H9 (cell line): Measurements from ENCODE around the gene ARPC4. TPM values are rescaled to one million over a fixed set of nuclear protein-coding genes. Genes with fewer than 3 reads are reported as not detected.

Experiments
- DNase-seq: peaks from one replicate; pipeline ENCODE4 v3.0.0-alpha.2; 2017
- H2AFZ ChIP-seq: one replicate; pipeline ENCODE4 v1.6.1; 2013; ENCODE audit warnings: mild to moderate bottlenecking, low read length, control low read depth, moderate library complexity
- H2AK5ac ChIP-seq: 2 replicates; pipeline ENCODE4 v1.6.1; 2013; ENCODE audit warnings: low read length, control low read depth, mixed read lengths; ENCODE audit not compliant: insufficient read length
- H2BK120ac ChIP-seq: one replicate; pipeline ENCODE4 v1.6.1; 2013; ENCODE audit warnings: low read depth, mild to moderate bottlenecking, low read length, control low read depth, inconsistent platforms; ENCODE audit not compliant: poor library complexity, severe bottlenecking
- H2BK12ac ChIP-seq: 2 replicates; pipeline ENCODE4 v1.6.1; 2013; ENCODE audit warnings: low read length, control low read depth, mixed read lengths, low read depth; ENCODE audit not compliant: insufficient read length
- H2BK15ac ChIP-seq: 2 replicates; pipeline ENCODE4 v1.6.1; 2013; ENCODE audit warnings: low read depth, low read length, control low read depth
- H2BK20ac ChIP-seq: one replicate; pipeline ENCODE4 v1.6.1; 2013; ENCODE audit warnings: low read depth, mild to moderate bottlenecking, low read length, control low read depth, inconsistent platforms; ENCODE audit not compliant: poor library complexity, severe bottlenecking
- H2BK5ac ChIP-seq: 2 replicates; pipeline ENCODE4 v1.6.1; 2013; ENCODE audit warnings: low read length, control low read depth, mixed read lengths; ENCODE audit not compliant: insufficient read length
- H3K14ac ChIP-seq: 2 replicates; pipeline ENCODE4 v1.6.1; 2013; ENCODE audit warnings: low read length, control low read depth; ENCODE audit not compliant: insufficient read depth
- H3K18ac ChIP-seq: 2 replicates; pipeline ENCODE4 v1.6.1; 2013; ENCODE audit warnings: low read depth, mild to moderate bottlenecking, mixed read lengths, low read length, control low read depth; ENCODE audit not compliant: insufficient read length
- H3K23ac ChIP-seq: 2 replicates; pipeline ENCODE4 v1.6.1; 2013; ENCODE audit warnings: low read length, control low read depth, mixed read lengths, low read depth; ENCODE audit not compliant: insufficient read length
- H3K23me2 ChIP-seq: 2 replicates; pipeline ENCODE4 v1.6.1; 2013; ENCODE audit warnings: low read depth, mild to moderate bottlenecking, mixed read lengths, low read length, control low read depth; ENCODE audit not compliant: insufficient read length, poor library complexity, severe bottlenecking
- H3K27ac ChIP-seq: 2 replicates; pipeline ENCODE4 v1.5.1; 2013; ENCODE audit warnings: low read length, control low read depth, mixed read lengths, low read depth; ENCODE audit not compliant: insufficient read length
- H3K27me3 ChIP-seq: 2 replicates; pipeline ENCODE4 v1.6.1; 2013; ENCODE audit warnings: low read length, control low read depth, inconsistent platforms; ENCODE audit not compliant: insufficient read depth
- H3K4ac ChIP-seq: 2 replicates; pipeline ENCODE4 v1.6.1; 2013; ENCODE audit warnings: low read depth, mild to moderate bottlenecking, control low read depth, inconsistent platforms, low read length, moderate library complexity
- H3K4me1 ChIP-seq: 2 replicates; pipeline ENCODE4 v1.6.1; 2013; ENCODE audit warnings: low read length, control low read depth, inconsistent platforms; ENCODE audit not compliant: insufficient read depth
- H3K4me2 ChIP-seq: 2 replicates; pipeline ENCODE4 v1.6.1; 2013; ENCODE audit warnings: low read length, control low read depth, mixed read lengths; ENCODE audit not compliant: insufficient read length, insufficient read depth
- H3K56ac ChIP-seq: 2 replicates; pipeline ENCODE4 v1.6.1; 2013; ENCODE audit warnings: low read depth, mild to moderate bottlenecking, mixed read lengths, low read length, control low read depth; ENCODE audit not compliant: insufficient read length
- H3K79me1 ChIP-seq: 2 replicates; pipeline ENCODE4 v1.6.1; 2013; ENCODE audit warnings: low read depth, mild to moderate bottlenecking, moderate library complexity, low read length, control low read depth, inconsistent platforms; ENCODE audit not compliant: insufficient read depth, poor library complexity, severe bottlenecking
- H3K79me2 ChIP-seq: 2 replicates; pipeline ENCODE4 v1.6.1; 2013; ENCODE audit warnings: low read length, control low read depth, inconsistent platforms; ENCODE audit not compliant: insufficient read depth
- H3K9ac ChIP-seq: 2 replicates; pipeline ENCODE4 v1.6.1; 2013; ENCODE audit warnings: low read length, control low read depth, mixed read lengths; ENCODE audit not compliant: insufficient read length; ENCODE audit errors: extremely low read depth
- H3K9me3 ChIP-seq: one replicate; pipeline ENCODE4 v1.6.1; 2013; ENCODE audit warnings: low read depth, low read length, inconsistent platforms; ENCODE audit not compliant: control insufficient read depth
- H3T11ph ChIP-seq: one replicate; pipeline ENCODE4 v1.6.1; 2013; ENCODE audit warnings: mild to moderate bottlenecking, low read length, control low read depth, inconsistent platforms
- H4K20me1 ChIP-seq: one replicate; pipeline ENCODE4 v1.6.1; 2013; ENCODE audit not compliant: control insufficient read depth, insufficient read length, insufficient read depth
- H4K5ac ChIP-seq: 2 replicates; pipeline ENCODE4 v1.6.1; 2013; ENCODE audit warnings: low read depth, mild to moderate bottlenecking, mixed read lengths, low read length, control low read depth; ENCODE audit not compliant: insufficient read length
- H4K8ac ChIP-seq: replicated peaks from 2 replicates; pipeline ENCODE4 v1.6.1; 2013; ENCODE audit warnings: low read length, control low read depth, mixed read lengths, low read depth; ENCODE audit not compliant: insufficient read length
- H4K91ac ChIP-seq: 2 replicates; pipeline ENCODE4 v1.6.1; 2013; ENCODE audit warnings: low read depth, mild to moderate bottlenecking, moderate library complexity, mixed read lengths, low read length, control low read depth; ENCODE audit not compliant: insufficient read length
- H3K27ac Mint-ChIP-seq, 3 experiments: 2 replicates in 2 of 3; 3 replicates in 1 of 3; pipeline ENCODE4 v1.8.0; 2020 to 2021; ENCODE audit warnings: mixed read lengths in 3 of 3, mild to moderate bottlenecking in 1 of 3, moderate library complexity in 1 of 3
- H3K27me3 Mint-ChIP-seq: 2 replicates; pipeline ENCODE4 v1.8.0; 2021; ENCODE audit warnings: low read depth, mild to moderate bottlenecking, moderate library complexity, mixed read lengths
- H3K36me3 Mint-ChIP-seq, 3 experiments: 2 replicates in 2 of 3; 3 replicates in 1 of 3; pipeline ENCODE4 v1.8.0; 2020 to 2021; ENCODE audit warnings: low read depth in 3 of 3, mixed read lengths in 3 of 3; ENCODE audit not compliant: insufficient read depth in 1 of 3
- H3K4me1 Mint-ChIP-seq, 2 experiments: 2 replicates each; pipeline ENCODE4 v1.8.0; 2020; ENCODE audit warnings: mixed read lengths in 2 of 2
- H3K4me3 Mint-ChIP-seq, 2 experiments: 2 replicates in 1 of 2; 3 replicates in 1 of 2; pipeline ENCODE4 v1.8.0; 2020 to 2021; ENCODE audit warnings: mild to moderate bottlenecking in 2 of 2, mixed read lengths in 2 of 2, moderate library complexity in 1 of 2
- H3K9me3 Mint-ChIP-seq, 2 experiments: 2 replicates in 1 of 2; 3 replicates in 1 of 2; pipeline ENCODE4 v1.8.0; 2020; ENCODE audit warnings: mild to moderate bottlenecking in 2 of 2, mixed read lengths in 2 of 2, moderate library complexity in 1 of 2
- CTCF ChIP-seq: fragments of 200-600 bp; sonication (generic); conservative IDR thresholded peaks from 3 replicates; pipeline ENCODE4 v1.8.0; 2021; ENCODE audit warnings: antibody characterized with exemption, mild to moderate bottlenecking
- WGBS: extraction: QIAGEN DNeasy Blood & Tissue Kit; methylation state at CpG from one replicate; pipeline ENCODE4 v1.1.7; 2013; ENCODE audit warnings: missing lambda C conversion rate, low lambda C conversion rate, mixed read lengths; ENCODE audit not compliant: insufficient read length; ENCODE audit errors: extremely low coverage; 5-methylcytosine and 5-hydroxymethylcytosine counted together
- total RNA-seq: library from RNA; stranded (reverse); gene quantifications from 2 replicates; pipeline ENCODE4 v1.2.1, GENCODE V29; 2021

Gene ARPC4
- total RNA-seq, 1 experiment from 2014 or later = 161 TPM

GRCh38 chr3:9778143-9779074 is 14.5 kb upstream of the ARPC4 start:
- DNase-seq = no peak
- Histone ChIP-seq H3K9ac (no peak overlapping the region), H3K79me2 (no peaks in the 10 kb centered on the region), H3K4me2 (no peak overlapping the region), H3K27me3 (no peaks in the 10 kb centered on the region; the same call in 1 of the 2 replicates), H3K4me1 (no peaks in the 10 kb centered on the region), H4K91ac (no peak overlapping the region), H3K4ac (no peak overlapping the region), H2BK12ac (no peak overlapping the region), H3K27ac (no peak overlapping the region), H3T11ph (no peak overlapping the region), H4K8ac (no peak overlapping the region), H3K56ac (no peak overlapping the region), H3K23me2 (no peaks in the 10 kb centered on the region), H2BK120ac (no peak overlapping the region), H2AFZ (no peak overlapping the region), H2AK5ac (no peak overlapping the region), H3K23ac (no peak overlapping the region), H2BK20ac (no peak overlapping the region), H4K5ac (no peak overlapping the region), H3K14ac (no peak overlapping the region), H2BK5ac (no peak overlapping the region), H3K9me3 (no peaks in the 10 kb centered on the region), H3K18ac (no peak overlapping the region), H4K20me1 (no peaks in the 10 kb centered on the region), H3K79me1 (no peaks in the 10 kb centered on the region), H2BK15ac (no peak overlapping the region)
- Mint-ChIP-seq H3K4me1 (peaks cover 7 to 8% of the 10 kb centered on the region in 2 experiments; a peak in 3 of 4 replicates), H3K9me3 (no peaks in the 10 kb centered on the region), H3K4me3 (no peak overlapping the region), H3K36me3 (peaks cover 10 to 32% (median 25%) of the 10 kb centered on the region in 3 experiments; a peak in 6 of 7 replicates), H3K27me3 (peaks cover 10% of the 10 kb centered on the region), H3K27ac (no peak overlapping the region)
- no peak for TF ChIP-seq CTCF
- no CpG with 5 or more reads among the region's 5 CpGs for WGBS
